Natural killer cell (primary cell): ENCODE measurements around the gene TK1. TPM values are rescaled to one million over a fixed set of nuclear protein-coding genes. Genes with fewer than 3 reads are reported as not detected.

Source experiments
- ATAC-seq, 3 donors: fragments of 150-1000 bp in 2 of 3; fragments of 200-7000 bp in 1 of 3; cut with Tn5 transposase; 1 replicate in 1 of 3; 2 replicates in 2 of 3; pipeline ENCODE4 v1.10.0; 2021; ENCODE audit warnings: mild to moderate bottlenecking in 2 of 3, moderate library complexity in 2 of 3
- DNase-seq, 2 donors: peaks; one replicate each; pipeline versions ENCODE4 v3.0.0 to v3.0.0-alpha.2; 2013 to 2021; ENCODE audit warnings: mixed read lengths in 1 of 2
- H3K27ac ChIP-seq: one replicate; pipeline ENCODE4 v1.5.1; 2013; ENCODE audit warnings: mild to moderate bottlenecking, low read length
- H3K27me3 ChIP-seq: one replicate; pipeline ENCODE4 v1.6.1; 2013; ENCODE audit warnings: low read length; ENCODE audit not compliant: control insufficient read depth, insufficient read depth
- H3K36me3 ChIP-seq: one replicate; pipeline ENCODE4 v1.6.1; 2013; ENCODE audit warnings: low read length; ENCODE audit not compliant: control insufficient read depth, insufficient read depth
- H3K4me1 ChIP-seq: one replicate; pipeline ENCODE4 v1.6.1; 2013; ENCODE audit warnings: low read length; ENCODE audit not compliant: control insufficient read depth, insufficient read depth
- H3K4me3 ChIP-seq: one replicate; pipeline ENCODE4 v1.5.1; 2013; ENCODE audit warnings: low read length
- H3K9me3 ChIP-seq: one replicate; pipeline ENCODE4 v1.6.1; 2013; ENCODE audit warnings: low read length; ENCODE audit not compliant: control insufficient read depth, insufficient read depth
- H3K27ac Mint-ChIP-seq, 2 donors: one replicate each; pipeline ENCODE4 v1.8.0; 2022; ENCODE audit warnings: mild to moderate bottlenecking in 2 of 2, mixed read lengths in 2 of 2, moderate library complexity in 1 of 2
- H3K27me3 Mint-ChIP-seq, 2 donors: one replicate each; pipeline ENCODE4 v1.8.0; 2022; ENCODE audit warnings: low read depth in 2 of 2, mixed read lengths in 2 of 2
- H3K36me3 Mint-ChIP-seq: one replicate; pipeline ENCODE4 v1.8.0; 2022; ENCODE audit warnings: mixed read lengths
- H3K4me1 Mint-ChIP-seq, 2 donors: one replicate each; pipeline ENCODE4 v1.8.0; 2022; ENCODE audit warnings: mixed read lengths in 2 of 2
- H3K4me3 Mint-ChIP-seq: one replicate; pipeline ENCODE4 v1.8.0; 2022; ENCODE audit warnings: mild to moderate bottlenecking, moderate library complexity, mixed read lengths
- H3K9me3 Mint-ChIP-seq, 2 donors: one replicate each; pipeline ENCODE4 v1.8.0; 2022; ENCODE audit warnings: mixed read lengths in 2 of 2
- CTCF ChIP-seq: fragments of 200-600 bp; IDR thresholded peaks from one replicate; pipeline ENCODE4 v1.8.0; 2022; ENCODE audit warnings: antibody characterized with exemption
- WGBS: methylation state at CpG from one replicate; pipeline ENCODE4 v1.1.7; 2013; ENCODE audit warnings: missing lambda C conversion rate; ENCODE audit not compliant: insufficient coverage; 5-methylcytosine and 5-hydroxymethylcytosine counted together
- intact Hi-C: fragments of 100-400 bp; cut with micrococcal nuclease; formaldehyde crosslinking; loops from one replicate; pipeline ENCODE4 v1.14.2; 2022
- total RNA-seq, 4 donors: library from RNA; stranded (reverse); fragments of 120-200 nt in 1 of 4; gene quantifications; one replicate each; pipeline versions ENCODE4 v1.2.3 to v1.2.4, GENCODE V29; 2013 to 2022

Gene TK1
- total RNA-seq, 3 donors from 2014 or later (not counting 1 experiment from before 2014, with no cell fraction given): 2.1 to 5.1 (median 3.9) TPM

DNA sequence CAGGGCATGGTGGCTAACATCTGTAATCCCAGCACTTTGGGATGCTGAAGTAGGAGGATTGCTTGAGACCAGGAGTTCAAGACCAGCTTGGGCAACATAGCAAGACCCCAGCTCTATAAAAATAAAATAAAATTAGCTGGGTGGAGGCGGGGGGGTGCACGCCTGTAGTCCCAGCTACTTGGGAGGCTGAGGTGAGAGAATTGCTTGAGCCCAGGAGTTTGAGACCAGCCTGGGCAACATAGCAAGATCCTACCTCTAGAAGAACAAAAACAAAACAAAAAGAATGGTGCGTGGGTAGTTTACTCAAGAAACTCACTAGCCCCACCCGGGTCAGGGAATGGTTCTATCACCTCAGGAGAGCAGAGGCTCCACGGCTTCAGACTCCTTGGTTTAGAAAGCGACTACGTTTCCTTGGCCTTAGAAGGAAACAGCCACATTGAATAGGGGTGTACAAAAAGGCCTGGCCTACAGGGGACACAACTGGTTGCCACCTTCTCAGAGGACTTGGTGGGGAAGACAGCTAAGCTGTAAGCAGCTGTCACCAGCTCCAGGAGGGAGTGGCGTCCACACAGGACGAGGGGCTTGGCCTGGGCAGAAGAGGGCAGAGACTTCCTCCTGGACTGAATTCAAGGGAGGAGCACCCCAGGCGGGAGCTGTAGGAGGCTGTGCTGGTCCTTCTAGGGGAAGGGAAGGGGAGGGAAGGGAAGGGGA is 716 bp downstream of the TK1 start:
- Histone ChIP-seq H3K9me3 (no peaks in the 10 kb centered on the region), H3K36me3 (no peaks in the 10 kb centered on the region), H3K27ac (no peak overlapping the region), H3K27me3 (no peaks in the 10 kb centered on the region), H3K4me3 (no peak overlapping the region), H3K4me1 (peaks cover 17% of the 10 kb centered on the region)
- Mint-ChIP-seq H3K4me3 (peak overlapping the region; percentile 72), H3K27ac (peak overlapping the region in 1 of 2 donors; percentile 59), H3K4me1 (peaks cover 0 to 15% of the 10 kb centered on the region in 2 donors), H3K9me3 (no peaks in the 10 kb centered on the region), H3K27me3 (no peaks in the 10 kb centered on the region), H3K36me3 (no peaks in the 10 kb centered on the region)
- TF ChIP-seq CTCF: no peak
- ATAC-seq (no peak), DNase-seq (peak in 1 of 2 donors; percentile 21)
- WGBS: 75% methylated on average over 8 of the region's 10 CpGs
- intact Hi-C loops: no loop called here

DNA sequence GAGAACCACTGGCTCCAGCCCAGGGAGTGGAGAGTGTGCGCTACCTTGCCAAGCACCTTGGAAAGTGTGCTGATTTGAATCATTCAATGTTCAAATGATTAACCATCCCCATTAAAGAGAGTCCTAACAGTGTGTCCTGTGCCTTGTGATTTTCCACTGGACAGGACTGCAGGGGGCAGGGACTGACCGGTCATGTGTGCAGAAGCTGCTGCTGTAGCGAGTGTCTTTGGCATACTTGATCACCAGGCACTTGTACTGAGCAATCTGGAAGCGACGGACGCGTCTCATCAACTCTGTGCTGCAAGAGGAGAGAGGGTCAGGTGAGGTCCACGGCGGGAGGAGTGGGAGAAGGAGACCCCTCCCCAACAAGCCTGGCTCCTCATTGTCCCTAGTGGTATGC is 2.0 kb downstream of the TK1 start:
- H3K9me3 Mint-ChIP-seq: no peaks in the 10 kb centered on the region
- peaks cover 9 to 24% of the 10 kb centered on the region in 2 donors for H3K4me1 Mint-ChIP-seq
- intact Hi-C loops: no loop called here
- Histone ChIP-seq H3K27me3 (no peaks in the 10 kb centered on the region), H3K36me3 (no peaks in the 10 kb centered on the region), H3K4me3 (no peak overlapping the region), H3K9me3 (no peaks in the 10 kb centered on the region), H3K4me1 (peaks cover 24% of the 10 kb centered on the region), H3K27ac (no peak overlapping the region)
- no peaks in the 10 kb centered on the region for H3K27me3 Mint-ChIP-seq
- TF ChIP-seq CTCF: no peak
- H3K27ac Mint-ChIP-seq: no peak overlapping the region
- H3K36me3 Mint-ChIP-seq: no peaks in the 10 kb centered on the region
- no peak for DNase-seq
- 93% methylated on average over 8 of the region's 9 CpGs for whole genome bisulfite sequencing
- no peak overlapping the region for H3K4me3 Mint-ChIP-seq
- no peak for ATAC-seq

DNA sequence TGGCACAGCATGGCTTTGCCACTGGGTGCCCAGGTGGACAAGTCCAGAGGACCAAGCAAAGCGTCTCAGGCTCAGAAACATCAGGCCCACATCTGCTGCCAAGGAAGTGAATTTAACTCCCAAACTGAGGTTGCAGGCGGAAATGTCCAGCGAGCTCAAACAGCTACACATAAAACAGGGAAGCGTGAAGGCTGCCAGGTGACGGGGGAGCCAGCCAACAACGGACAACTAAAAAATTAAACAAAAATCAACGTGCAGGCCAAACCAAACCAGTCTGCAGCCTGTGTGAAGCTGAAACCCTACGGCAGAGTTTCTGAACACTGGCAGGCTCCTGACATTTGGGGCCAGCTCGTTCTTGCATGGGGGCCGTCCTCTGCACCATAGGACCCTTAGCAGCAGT is 2.5 kb downstream of the TK1 start:
- H3K36me3 ChIP-seq: no peaks in the 10 kb centered on the region
- Mint-ChIP-seq H3K4me3 (no peak overlapping the region), H3K36me3 (no peaks in the 10 kb centered on the region), H3K9me3 (no peaks in the 10 kb centered on the region), H3K4me1 (peaks cover 9 to 26% of the 10 kb centered on the region in 2 donors), H3K27me3 (no peaks in the 10 kb centered on the region), H3K27ac (no peak overlapping the region)
- ATAC-seq: no peak
- intact Hi-C loops: no loop called here
- H3K9me3 ChIP-seq: no peaks in the 10 kb centered on the region
- H3K4me3 ChIP-seq: no peak overlapping the region
- WGBS: 97% methylated on average over 10 of the region's 10 CpGs
- no peak for DNase-seq
- TF ChIP-seq CTCF: no peak
- no peaks in the 10 kb centered on the region for H3K27me3 ChIP-seq
- peaks cover 29% of the 10 kb centered on the region for H3K4me1 ChIP-seq
- no peak overlapping the region for H3K27ac ChIP-seq

- Mint-ChIP-seq H3K9me3 (no peaks in the 10 kb centered on the region), H3K4me3 (no peak overlapping the region), H3K36me3 (no peaks in the 10 kb centered on the region), H3K27me3 (no peaks in the 10 kb centered on the region), H3K27ac (no peak overlapping the region), H3K4me1 (peaks cover 9 to 26% of the 10 kb centered on the region in 2 donors)
- H3K27ac ChIP-seq: no peak overlapping the region
- H3K36me3 ChIP-seq: no peaks in the 10 kb centered on the region
- no peaks in the 10 kb centered on the region for H3K27me3 ChIP-seq
- no peak for TF ChIP-seq CTCF
- intact Hi-C loops: no loop called here
- peaks cover 32% of the 10 kb centered on the region for H3K4me1 ChIP-seq
- DNase-seq (no peak), ATAC-seq (no peak)
- WGBS: 94% methylated on average over 12 of the region's 12 CpGs
- no peak overlapping the region for H3K4me3 ChIP-seq
- H3K9me3 ChIP-seq: no peaks in the 10 kb centered on the region
These were observed 2.9 kb downstream of the TK1 start for GRCh38 chr17:78183916-78184315.
